Activated B cell treated with CpG ODN at 0.5 μM for 24 hours (primary cell): ENCODE measurements around the gene NR3C2. TPM values are rescaled to one million over a fixed set of nuclear protein-coding genes. Genes with fewer than 3 reads are reported as not detected.

Source experiments
- ATAC-seq: fragments of 200-7000 bp; cut with Tn5 transposase; one replicate; pipeline ENCODE4 v1.10.0; 2021; ENCODE audit warnings: low read depth, mild to moderate bottlenecking, moderate library complexity
- CTCF ChIA-PET: fragments of 350-600 bp; sonication (Branson Sonifier 250); formaldehyde crosslinking; loops from one replicate; lab custom pipeline; 2021; ENCODE audit warnings: antibody characterized with exemption; lab: Charles Lee
- POLR2A ChIA-PET: fragments of 350-600 bp; sonication (Branson Sonifier 250); formaldehyde crosslinking; loops from one replicate; lab custom pipeline; 2021; ENCODE audit warnings: antibody characterized with exemption; lab: Charles Lee
- DNase-seq: peaks from one replicate; pipeline ENCODE4 v3.0.0; 2022
- H3K27ac Mint-ChIP-seq: one replicate; pipeline ENCODE4 v1.8.0; 2020; ENCODE audit warnings: mixed read lengths
- H3K27me3 Mint-ChIP-seq: one replicate; pipeline ENCODE4 v1.8.0; 2021; ENCODE audit warnings: mixed read lengths
- H3K36me3 Mint-ChIP-seq: one replicate; pipeline ENCODE4 v1.8.0; 2021; ENCODE audit warnings: low read depth, mixed read lengths
- H3K4me1 Mint-ChIP-seq: one replicate; pipeline ENCODE4 v1.8.0; 2021; ENCODE audit warnings: mixed read lengths
- H3K4me3 Mint-ChIP-seq: one replicate; pipeline ENCODE4 v1.8.0; 2020; ENCODE audit warnings: mild to moderate bottlenecking, mixed read lengths
- H3K9me3 Mint-ChIP-seq: one replicate; pipeline ENCODE4 v1.8.0; 2020; ENCODE audit warnings: mixed read lengths
- CTCF ChIP-seq: fragments of 200-600 bp; IDR thresholded peaks from one replicate; pipeline ENCODE4 v1.8.0; 2022; ENCODE audit warnings: antibody characterized with exemption, mild to moderate bottlenecking
- intact Hi-C: fragments of 100-400 bp; cut with micrococcal nuclease; formaldehyde crosslinking; loops from one replicate; pipeline ENCODE4 v1.15.1; 2024
- total RNA-seq: library from RNA; stranded (reverse); gene quantifications from 2 replicates; pipeline ENCODE4 v1.2.3, GENCODE V29; 2022

Gene NR3C2
- total RNA-seq, 1 donor from 2014 or later = 4.5 TPM

DNA sequence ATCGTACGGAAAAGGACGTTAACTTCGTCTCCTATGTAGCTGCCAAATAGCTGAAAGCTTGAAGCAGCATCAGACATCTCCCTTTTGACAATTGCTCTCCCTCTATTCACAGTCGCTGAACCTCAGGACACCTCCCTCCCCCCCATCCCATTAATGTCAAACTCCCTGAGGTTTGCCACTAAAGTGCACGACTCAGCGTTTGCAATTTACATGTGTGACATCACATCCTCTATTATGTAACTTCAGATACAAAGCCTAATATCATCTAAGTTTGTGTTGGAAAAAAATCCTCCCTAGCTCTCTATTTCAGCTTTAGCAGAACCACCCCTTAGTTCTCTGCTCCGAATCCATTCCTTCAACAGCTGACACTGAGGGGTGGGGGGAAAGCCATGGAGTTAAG lies 5.5 kb upstream of the NR3C2 start:
- H3K27ac Mint-ChIP-seq = no peak overlapping the region
- peaks cover 2% of the 10 kb centered on the region for H3K27me3 Mint-ChIP-seq
- intact Hi-C loops = no loop called here
- TF ChIP-seq CTCF = no peak
- ATAC-seq (no peak), DNase-seq (no peak)
- CTCF ChIA-PET = no interaction called here
- no peak overlapping the region for H3K4me3 Mint-ChIP-seq
- no peaks in the 10 kb centered on the region for H3K9me3 Mint-ChIP-seq
- peaks cover 4% of the 10 kb centered on the region for H3K36me3 Mint-ChIP-seq
- POLR2A ChIA-PET = no interaction called here
- H3K4me1 Mint-ChIP-seq = peaks cover 17% of the 10 kb centered on the region

DNA sequence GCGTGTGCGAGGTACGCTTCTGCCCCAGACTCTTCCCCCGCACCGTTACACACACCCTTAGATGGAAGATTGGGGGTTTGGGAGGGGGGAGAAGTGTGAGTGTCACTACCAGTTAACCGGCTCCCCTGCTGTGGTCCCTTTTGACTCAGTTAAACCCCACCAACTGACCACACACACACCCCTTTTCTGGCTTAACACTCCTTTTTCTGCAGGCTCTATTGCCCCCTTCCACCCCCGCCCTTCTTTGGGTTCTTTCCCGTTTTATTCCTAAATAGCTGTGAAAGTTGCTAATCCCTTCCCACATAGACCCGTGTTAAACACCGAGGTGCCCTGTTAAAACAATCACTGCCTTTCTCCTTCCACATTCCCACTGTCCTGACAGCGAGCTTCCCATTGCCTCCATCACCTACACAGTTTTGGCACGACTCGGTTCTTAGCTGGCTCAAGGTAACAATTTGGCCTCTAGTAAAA lies 3.7 kb upstream of the NR3C2 start:
- H3K36me3 Mint-ChIP-seq = peaks cover 5% of the 10 kb centered on the region
- ChIA-PET POLR2A (no interaction called here), CTCF (no interaction called here)
- no peak for TF ChIP-seq CTCF
- H3K27ac Mint-ChIP-seq = peak overlapping the region; percentile 80
- ATAC-seq = no peak
- no peak for DNase-seq
- H3K4me1 Mint-ChIP-seq = peaks cover 26% of the 10 kb centered on the region
- H3K9me3 Mint-ChIP-seq = no peaks in the 10 kb centered on the region
- peaks cover 2% of the 10 kb centered on the region for H3K27me3 Mint-ChIP-seq
- intact Hi-C loops = no loop called here
- peak overlapping the region; percentile 78 for H3K4me3 Mint-ChIP-seq

DNA sequence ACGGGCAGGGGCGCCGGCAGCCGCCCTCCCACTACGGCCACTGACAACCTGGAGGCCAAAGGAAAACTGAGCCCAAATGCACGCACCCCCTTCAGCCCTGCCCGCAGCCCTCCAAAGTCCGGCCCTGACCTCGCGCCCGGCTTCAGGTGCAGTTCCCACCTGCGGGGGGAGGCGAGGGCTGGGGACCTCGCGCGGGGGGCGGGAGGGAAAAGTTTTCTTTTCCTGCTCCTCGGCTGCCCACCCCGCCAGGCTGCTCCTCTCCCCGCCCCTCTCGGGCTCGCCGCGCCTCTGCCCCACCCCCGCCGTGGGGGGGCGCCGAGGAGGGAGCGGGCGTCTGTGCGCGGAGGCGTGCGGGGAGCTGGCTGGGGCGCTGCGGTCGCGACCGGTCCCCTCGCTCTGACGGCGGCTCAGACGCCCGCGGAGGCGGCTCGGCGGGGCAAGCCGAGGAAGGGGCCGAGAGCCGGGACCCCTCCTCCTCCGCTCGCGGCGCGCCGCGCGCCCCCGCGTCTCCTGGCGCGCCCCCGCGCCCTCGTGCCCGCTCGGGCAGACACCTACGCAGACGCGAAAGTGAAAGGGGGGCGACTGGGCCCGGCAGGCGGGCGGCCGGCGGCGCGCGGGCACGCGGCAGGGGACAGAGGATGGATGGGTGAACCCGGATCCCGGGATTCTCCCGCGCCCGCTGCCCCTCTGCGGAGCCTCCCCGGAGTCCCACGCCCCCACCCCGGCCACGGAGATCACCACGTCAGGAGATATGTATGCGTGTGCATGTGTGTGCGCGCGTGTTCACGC lies 3.1 kb upstream of the NR3C2 start:
- DNase-seq = peak; percentile 78
- intact Hi-C loops = no loop called here
- Mint-ChIP-seq H3K27me3 (peaks cover 2% of the 10 kb centered on the region), H3K4me3 (peak overlapping the region; percentile 78), H3K27ac (peak overlapping the region; percentile 80), H3K36me3 (peaks cover 5% of the 10 kb centered on the region), H3K9me3 (no peaks in the 10 kb centered on the region), H3K4me1 (peaks cover 29% of the 10 kb centered on the region)
- TF ChIP-seq CTCF = no peak
- ChIA-PET POLR2A (no interaction called here), CTCF (no interaction called here)
- ATAC-seq = peak; percentile 33

DNA sequence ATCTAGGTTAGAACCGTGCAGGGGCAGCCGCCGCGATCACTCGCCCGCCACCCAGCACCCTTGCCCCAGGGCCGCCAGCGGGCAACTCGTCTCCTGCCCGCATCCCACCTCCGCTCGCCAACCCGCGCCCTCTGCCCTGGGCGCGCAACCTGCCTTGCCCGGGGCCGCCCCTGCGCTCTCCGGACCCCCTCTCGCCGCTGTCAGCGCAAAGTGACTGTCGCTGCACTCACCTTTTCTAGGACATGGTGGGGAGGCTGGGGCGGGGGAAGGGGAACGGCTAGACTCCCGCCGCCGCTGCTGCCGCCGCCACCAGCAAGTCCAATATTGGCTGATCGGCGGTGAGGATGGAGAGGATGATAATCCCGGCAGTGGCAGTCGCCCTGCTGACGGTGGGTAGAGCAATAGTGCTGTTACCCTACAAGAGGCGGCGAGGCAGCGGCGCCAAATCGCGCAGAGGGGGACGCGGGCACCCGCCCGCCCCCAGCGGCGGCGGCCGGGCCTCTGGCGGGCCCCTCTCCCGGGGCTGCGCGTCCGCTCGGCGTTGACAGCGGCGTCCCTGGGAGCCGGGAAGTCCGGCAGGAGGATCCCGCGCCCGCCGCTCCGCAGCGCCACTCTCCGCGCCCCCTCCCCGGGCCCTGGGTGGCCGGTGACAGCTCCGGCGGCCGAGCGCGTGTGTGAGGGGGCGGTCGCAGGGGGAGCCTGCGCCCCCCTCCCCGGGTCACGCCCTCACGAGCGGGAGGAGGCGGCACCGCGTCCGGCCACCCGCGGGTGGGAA lies 2.3 kb upstream of the NR3C2 start:
- Mint-ChIP-seq H3K9me3 (no peaks in the 10 kb centered on the region), H3K27me3 (peaks cover 2% of the 10 kb centered on the region), H3K4me3 (peak overlapping the region; percentile 92), H3K36me3 (peaks cover 5% of the 10 kb centered on the region), H3K4me1 (peaks cover 33% of the 10 kb centered on the region), H3K27ac (peak overlapping the region; percentile 97)
- TF ChIP-seq CTCF = no peak
- POLR2A ChIA-PET = interaction anchor here (1.0 to 2.4 kb wide), 6 partner anchors 11 to 827 kb away, joined by 3 to 12 read pairs (median 6); partner anchors contain the start of genes PRMT9 and TMEM184C
- CTCF ChIA-PET = no interaction called here
- ATAC-seq (no peak), DNase-seq (peak; percentile 58)
- intact Hi-C loops = loop anchor here (5.0 kb wide), 2 partner anchors 827 to 1638 kb away; partner anchors contain the start of gene TMEM184C
